Renal cortical epithelial cell (primary cell): Measurements from ENCODE around the gene PXK. TPM values are rescaled to one million over a fixed set of nuclear protein-coding genes. Genes with fewer than 3 reads are reported as not detected.
A peak's percentile ranks its signal among the peaks of the same experiment; 100 is the strongest.
"Not testable (repeated sequence)": the region's sequence is repeated elsewhere in the genome, so short reads cannot be mapped to it uniquely, and the experiment has no call there.

Experiments used
- DNase-seq: peaks from one replicate; pipeline ENCODE4 v3.0.0-alpha.2; 2011; ENCODE audit warnings: low read depth
- total RNA-seq: library from RNA; depleted of rRNA; stranded (reverse); fragments of >200 nt; gene quantifications from 2 replicates; pipeline ENCODE4 v1.2.3, GENCODE V29; 2014

Gene PXK
- total RNA-seq, 1 donor from 2014 or later, result 19.3 TPM

DNA sequence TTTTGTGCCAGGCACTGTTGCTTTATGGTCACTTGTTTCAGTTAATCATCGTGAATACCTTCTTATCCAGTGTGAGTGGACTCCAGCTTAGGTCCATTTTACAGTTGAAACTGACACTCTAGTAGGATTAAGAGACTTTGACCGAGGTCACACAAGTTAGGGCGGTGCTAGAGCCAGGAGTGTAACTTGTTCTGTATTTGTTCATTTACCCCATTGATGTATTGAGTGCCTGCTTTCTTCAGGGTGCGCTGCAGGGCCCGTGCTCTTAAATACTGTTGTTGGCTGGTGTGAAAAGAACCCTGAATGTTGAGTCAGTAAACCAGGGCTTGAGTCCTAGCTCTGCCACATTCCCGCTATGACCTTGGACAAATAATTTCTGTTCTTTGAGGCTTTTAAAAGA is 85.5 kb downstream of the PXK start:
- no peak for DNase-seq

DNA sequence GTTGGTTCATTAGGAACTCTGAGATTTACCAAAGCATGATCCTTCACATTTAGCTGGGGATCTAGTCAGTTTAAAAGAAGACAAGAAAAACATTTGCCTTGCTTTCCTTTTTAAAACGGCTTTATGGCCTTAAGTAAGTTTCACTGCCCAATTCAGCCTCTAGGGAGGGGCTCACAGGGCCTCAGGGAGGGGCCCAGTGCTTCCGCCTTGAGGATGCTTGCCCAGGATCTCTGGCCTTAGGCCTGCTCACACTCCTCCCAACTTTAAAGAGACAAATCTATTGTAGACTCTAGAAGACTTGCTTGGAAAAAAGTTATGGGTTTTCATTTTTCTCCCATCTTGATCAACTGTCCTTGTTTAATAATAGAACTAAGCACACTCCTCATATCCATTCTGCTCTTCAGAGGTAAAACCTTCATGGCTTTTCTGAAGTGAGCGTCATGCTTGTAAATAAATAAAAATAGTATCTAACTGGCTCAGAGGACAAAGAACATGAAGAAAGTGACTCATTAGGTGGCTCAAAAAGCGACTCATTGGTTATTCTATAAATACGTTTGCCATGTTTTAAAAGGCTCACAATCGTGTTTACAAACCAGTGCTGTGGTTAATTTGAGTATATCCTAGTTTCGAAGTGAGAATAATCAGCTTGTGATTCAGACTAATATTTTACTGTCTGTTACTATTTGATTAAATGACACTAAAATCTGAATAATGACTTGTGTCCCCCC is 87.3 kb downstream of the PXK start:
- DNase-seq, result peak; percentile 49

DNA sequence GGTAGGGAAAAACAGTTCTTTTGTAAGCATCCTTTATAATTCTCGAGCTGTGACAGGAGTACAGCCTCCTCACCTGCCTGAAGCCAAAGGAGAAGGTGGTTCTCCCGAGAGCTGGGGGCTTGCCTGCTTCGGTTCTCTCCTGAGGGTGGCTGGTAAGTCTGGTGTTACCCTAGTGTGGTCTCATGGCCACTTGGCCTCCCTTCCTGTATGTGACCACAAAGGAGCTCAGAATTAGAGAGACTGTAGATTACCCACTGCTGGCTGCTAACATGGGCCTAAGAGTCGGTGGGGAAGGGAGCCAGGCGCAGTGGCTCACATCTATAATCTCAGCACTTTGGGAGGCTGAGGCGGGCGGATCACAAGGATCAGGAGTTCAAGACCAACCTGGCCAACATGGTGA is 88.3 kb downstream of the PXK start:
- no peak for DNase-seq

DNA sequence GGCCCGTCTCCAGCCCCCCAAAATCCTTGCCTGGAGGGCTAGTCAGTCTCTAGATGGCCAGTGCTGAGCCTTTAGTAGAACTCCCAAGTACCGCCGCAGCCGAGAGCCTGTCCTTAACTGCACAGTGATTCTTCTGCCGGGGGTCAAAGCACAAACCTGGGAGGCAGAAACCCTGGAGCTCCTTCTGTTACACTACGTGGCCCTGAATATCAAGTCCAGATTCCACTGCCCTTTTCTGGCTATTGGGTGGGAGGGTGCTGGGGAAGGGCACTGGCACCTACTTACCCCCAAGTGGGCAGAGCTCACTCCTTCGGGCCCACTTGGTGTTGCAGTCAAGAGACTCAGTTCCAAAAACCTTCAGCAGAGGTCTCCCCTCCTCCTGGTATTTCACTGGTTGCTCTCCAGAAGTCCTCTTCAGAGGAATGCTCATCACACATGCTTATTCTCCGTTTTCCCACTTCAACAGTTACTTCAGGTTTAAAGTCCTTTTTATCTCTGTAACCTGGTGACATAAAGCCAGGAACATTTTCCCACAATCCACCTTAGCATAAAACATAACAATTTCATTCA is 90.1 kb downstream of the PXK start:
- DNase-seq, result peak; percentile 48

DNA sequence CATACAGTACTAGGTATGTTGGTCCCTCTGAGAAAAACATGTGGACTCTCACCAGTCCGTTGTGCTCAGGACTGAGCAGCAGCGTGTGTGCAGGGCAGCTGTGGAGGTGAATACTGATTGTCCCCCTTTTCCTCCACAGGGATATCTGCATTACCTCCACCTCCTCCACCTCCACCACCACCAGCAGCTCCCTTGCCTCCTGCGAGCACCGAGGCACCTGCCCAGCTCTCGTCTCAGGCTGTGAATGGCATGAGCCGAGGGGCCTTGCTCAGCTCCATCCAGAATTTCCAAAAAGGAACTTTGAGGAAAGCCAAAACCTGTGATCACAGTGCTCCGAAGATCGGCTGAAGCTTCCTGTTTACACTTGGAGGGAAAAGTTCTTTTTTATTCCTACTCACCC is 91.9 kb downstream of the PXK start:
- no peak for DNase-seq

- no peak for DNase-seq
Observed at GRCh38 chr3:58425782-58426181, 93.1 kb downstream of the PXK start.

DNA sequence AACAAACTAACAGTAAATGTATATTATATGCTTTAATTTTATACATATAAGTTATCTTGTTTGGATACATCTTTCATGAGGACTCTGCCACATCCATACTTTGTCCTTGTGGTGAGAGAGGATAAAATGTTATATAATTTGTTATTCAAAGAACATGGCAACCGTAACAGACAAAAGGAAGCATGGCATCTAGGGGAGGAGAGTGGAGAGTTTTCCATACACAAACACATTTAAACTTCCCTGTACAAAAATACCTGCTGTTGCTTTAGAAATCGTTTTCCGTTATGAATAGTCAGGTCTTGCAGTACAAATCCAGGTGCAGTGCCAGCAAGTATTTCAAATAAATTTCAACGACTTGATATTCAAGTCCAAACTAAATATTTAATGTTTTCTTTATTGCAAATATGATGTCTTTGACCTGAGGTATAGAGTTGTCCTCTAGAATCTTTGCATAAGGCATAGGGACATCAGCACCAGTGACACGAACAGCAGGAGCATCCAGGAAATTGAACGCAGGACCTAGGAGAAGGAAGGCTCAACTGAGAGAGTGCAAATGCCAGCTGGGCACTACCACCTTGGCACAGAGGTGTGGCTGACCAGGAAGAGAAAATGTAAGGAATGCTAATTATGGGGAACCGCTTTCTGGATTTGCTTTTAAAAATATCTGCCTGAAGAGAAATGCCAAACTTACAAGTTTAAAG is 95.1 kb downstream of the PXK start:
- DNase-seq, result no peak

DNA sequence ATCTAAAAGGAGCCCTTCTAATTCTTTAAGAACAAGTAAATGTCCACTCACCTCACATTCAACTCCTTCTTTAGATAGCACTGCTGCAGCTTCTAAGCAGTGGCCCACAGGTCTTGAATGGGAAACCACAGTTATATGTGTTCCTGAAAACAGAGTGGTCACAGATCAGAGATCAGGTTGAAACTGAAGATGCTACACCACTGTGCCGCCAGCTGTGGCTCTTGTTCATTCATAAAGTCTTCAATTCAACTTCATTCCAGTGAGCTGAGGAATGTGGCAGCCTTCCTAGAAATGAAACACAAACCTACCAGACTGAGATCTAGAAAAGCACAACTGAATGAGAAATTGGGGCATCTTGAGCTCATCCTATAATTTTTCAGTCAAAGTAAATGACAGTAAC is 97.0 kb downstream of the PXK start:
- peak; percentile 66 for DNase-seq

- DNase-seq, result no peak
Observed at GRCh38 chr3:58432905-58433304, 100.2 kb downstream of the PXK start.

DNA sequence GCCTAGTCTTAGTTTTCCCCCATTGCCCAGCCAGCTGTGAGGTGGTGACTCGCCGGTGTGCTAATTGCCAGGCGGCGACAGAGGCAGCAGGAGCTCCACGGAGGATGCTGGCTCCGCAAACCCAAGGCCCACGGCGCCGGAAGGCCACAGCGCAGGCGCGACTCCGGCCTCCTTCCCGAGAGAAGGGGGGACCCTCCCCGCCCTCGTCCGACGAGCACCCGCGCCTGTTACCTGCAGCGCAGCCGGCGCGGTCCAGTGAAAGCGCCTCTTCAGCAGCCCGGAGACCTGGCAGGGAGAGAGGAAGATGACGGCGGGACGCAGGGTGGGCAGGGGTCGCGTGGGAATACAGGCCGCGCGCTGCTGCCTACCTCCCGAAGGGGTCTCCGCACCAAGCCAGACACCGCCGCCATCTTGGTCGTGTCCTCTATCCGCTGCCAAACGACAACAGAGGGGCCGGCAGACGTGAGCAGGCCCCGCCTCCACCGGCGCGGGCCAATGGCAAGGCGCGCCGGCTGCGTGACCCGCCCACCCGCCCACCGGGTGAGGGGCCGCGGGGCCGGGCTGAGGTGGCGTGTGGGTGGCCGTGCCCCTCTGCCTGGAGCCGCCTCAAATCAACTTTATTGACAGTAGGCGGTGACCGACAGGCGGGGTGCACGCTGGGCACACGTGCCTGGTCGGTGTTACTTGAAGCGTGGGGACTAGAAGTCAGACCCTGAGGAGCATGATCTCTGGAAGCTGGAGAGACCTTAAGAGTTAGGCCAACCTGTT is 100.9 kb downstream of the PXK start, which contains the start of gene PDHB:
PDHB (minus strand) TSS at position 433 of the 768 bp plus-strand sequence; CDS start at position 410, 23 bp downstream.
- peak; percentile 71 for DNase-seq

DNA sequence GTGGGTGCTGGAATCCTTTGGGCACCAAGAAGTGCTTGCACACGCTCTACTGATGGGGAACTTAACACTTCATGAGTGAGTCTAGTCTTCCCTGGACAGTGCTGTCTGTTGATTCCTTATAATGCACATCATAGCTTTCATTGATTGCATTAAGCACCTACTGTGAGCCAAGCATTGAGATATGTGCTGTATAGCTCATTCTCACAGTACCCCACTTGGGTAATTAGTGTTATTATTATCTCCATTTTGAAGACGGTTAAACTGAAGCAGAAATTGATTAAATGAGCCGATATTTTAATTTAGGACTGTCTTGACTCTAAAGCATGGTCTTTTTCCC is 101.4 kb downstream of the PXK start:
- no peak for DNase-seq

GRCh38 chr3:58434511-58434910 is 101.8 kb downstream of the PXK start:
- no peak for DNase-seq

DNA sequence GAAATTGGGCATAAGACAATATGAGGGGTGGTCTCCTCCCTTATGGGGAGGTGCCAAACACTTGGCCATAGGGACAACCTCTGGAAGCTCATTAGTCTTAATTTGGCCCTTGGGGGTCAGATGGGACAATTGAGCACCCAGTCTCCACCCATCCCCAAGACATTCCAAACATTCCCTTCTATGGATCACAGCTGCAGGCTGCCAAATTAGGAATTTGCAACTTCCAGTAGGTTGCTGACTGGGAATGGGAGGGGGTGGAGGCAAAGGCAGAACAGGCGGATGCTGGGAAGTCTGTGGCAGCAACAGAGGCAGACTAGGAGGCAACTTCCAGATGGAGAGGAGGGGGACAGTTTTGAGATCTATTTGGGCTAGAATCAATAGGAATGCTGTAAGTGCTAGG is 102.3 kb downstream of the PXK start:
- DNase-seq, result peak; percentile 75

DNA sequence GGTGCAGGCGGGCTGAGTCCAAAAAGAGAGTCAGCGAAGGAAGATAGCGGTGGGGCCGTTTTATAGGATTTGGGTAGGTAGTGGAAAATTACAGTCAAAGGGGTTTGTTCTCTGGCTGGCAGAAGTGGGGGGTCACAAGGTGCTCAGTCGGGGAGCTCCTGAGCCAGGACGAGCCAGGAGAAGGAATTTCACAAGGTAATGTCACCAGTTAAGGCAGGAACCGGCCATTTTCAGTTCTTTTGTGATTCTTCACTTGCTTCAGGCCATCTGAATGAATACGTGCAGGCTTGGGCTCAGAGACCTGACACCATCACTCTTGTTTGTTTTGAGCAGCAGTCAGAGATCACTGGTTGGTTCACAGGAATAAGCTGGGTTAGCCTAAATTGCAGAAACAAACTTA is 104.6 kb downstream of the PXK start:
- not testable (repeated sequence) for DNase-seq

DNA sequence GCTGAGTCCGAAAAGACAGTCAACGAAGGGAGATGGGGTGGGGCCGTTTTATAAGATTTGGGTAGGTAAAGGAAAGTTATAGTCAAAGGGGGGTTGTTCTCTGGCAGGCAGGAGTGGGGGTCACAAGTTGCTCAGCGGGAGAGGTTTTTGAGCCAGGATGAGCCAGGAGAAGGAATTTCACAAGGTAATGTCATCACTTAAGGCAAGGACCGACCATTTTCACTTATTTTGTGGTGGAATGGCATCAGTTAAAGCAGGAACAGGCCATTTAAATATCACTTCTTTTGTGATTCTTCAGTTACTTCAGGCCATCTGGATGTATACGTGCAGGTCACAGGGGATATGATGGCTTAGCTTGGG is 108.3 kb downstream of the PXK start:
- DNase-seq, result not testable (repeated sequence)

GRCh38 chr3:58441514-58442450 is 109.1 kb downstream of the PXK start:
- DNase-seq, result no peak

DNA sequence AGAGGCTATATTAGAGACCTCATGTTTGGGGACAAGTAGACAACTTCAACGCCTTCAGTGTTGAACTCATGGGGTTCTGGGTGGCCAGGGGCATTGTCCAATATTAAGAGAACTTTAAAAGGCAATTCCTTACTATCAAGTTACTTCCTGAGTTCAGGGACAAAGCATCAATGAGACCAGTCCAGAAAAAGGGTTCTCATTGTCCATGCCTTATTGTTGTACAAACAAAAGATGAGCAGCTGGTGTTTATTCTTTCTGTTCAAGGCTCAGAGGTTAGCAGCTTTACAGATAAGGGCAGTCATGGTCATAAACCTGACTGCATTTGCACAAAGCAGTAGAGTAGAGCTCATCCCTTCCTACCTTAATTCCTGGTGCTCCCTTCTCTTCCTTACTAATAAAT is 119.5 kb downstream of the PXK start:
- DNase-seq, result no peak

DNA sequence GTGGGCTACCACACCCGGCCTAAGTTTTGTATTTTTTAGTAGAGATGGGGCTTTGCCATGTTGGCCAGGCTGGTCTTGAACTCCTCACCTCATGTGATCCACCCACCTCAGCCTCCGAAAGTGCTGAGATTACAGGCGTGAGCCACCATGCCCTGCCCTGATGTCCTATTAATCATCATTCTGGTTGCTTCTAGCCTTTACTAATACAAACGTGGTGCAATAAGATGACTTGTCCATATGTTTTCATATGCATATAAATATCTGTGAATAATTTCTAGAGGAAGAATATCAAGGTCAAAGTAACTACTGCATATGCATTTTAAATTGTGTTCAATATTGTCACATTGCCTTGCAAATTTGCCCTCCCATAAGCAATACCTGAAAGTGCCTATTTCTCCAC is 126.5 kb downstream of the PXK start:
- DNase-seq, result no peak

DNA sequence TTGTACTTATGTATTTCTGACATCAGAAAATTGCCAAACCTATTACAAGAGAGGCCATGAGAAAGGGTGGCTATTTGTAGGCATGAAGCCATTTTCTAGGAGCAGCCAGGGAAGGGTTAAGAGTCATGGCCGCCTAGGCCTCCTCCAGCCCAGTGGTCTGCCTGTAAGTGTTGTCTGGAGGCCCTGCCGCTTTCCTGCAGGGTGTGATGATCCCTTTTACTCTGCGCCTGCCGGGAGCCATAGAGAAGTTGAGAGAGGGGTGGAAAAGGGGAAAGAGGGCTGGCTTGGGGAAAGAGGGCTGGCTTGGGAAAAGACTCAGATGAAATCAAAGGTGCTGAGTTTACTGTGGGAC is 130.1 kb downstream of the PXK start:
- DNase-seq, result no peak

- DNase-seq, result peak; percentile 84
Observed at GRCh38 chr3:58463181-58463941, 130.7 kb downstream of the PXK start.

- DNase-seq, result no peak
Observed at GRCh38 chr3:58463942-58464271, 131.2 kb downstream of the PXK start.
